Left ventricle myocardium superior (tissue), 1 donor: ENCODE data around the gene DEK. TPM values are rescaled to one million over a fixed set of nuclear protein-coding genes. Genes with fewer than 3 reads are reported as not detected.
"Not testable (repeated sequence)": the region's sequence is repeated elsewhere in the genome, so short reads cannot be mapped to it uniquely, and the experiment has no call there.

Source experiments
- ATAC-seq: fragments of 200-7000 bp; cut with Tn5 transposase; one replicate; pipeline ENCODE4 v1.9.1; 2020; ENCODE audit warnings: mild to moderate bottlenecking, moderate library complexity
- DNase-seq: peaks from one replicate; pipeline ENCODE4 v3.0.0-alpha.2; 2020
- intact Hi-C: fragments of 100-400 bp; cut with micrococcal nuclease; formaldehyde crosslinking; loops from one replicate; pipeline ENCODE4 v1.11.0; 2022
- total RNA-seq: library from RNA; stranded (reverse); fragmentation: NEBNext Ultra II Directional; extraction: Animal tissue kit (Norgen Biotek cat#: 25700); gene quantifications from one replicate; pipeline ENCODE4 v1.2.1, GENCODE V29; 2021
- donor health status: DM: no; HTN: yes; CAD: no; lungs with severe emphysema.

The DEK gene
- total RNA-seq, 1 donor from 2014 or later = 69.1 TPM

- intact Hi-C loops = no loop called here
- DNase-seq = no peak
- no peak for ATAC-seq
Observed at GRCh38 chr6:18242062-18242851, 22.1 kb downstream of the DEK start.

- DNase-seq (no peak), ATAC-seq (no peak)
- intact Hi-C loops = no loop called here
Observed at GRCh38 chr6:18241208-18242038, 22.9 kb downstream of the DEK start.

GRCh38 chr6:18240230-18240629 is 24.1 kb downstream of the DEK start:
- DNase-seq (no peak), ATAC-seq (no peak)
- intact Hi-C loops = no loop called here

GRCh38 chr6:18237167-18237566 is 27.2 kb downstream of the DEK start:
- ATAC-seq = no peak
- DNase-seq = no peak
- intact Hi-C loops = no loop called here

GRCh38 chr6:18235524-18235923 is 28.8 kb downstream of the DEK start:
- no peak for DNase-seq
- intact Hi-C loops = no loop called here
- ATAC-seq = no peak

- DNase-seq = no peak
Observed at GRCh38 chr6:18234564-18234963, 29.8 kb downstream of the DEK start.

GRCh38 chr6:18233770-18234169 is 30.6 kb downstream of the DEK start:
- ATAC-seq, intact Hi-C loops, DNase-seq: not testable (repeated sequence)

More at GRCh38 chr6:18234564-18234963, 29.8 kb downstream of the DEK start:
- intact Hi-C loops = no loop called here
- ATAC-seq = no peak

GRCh38 chr6:18231856-18232255 is 32.5 kb downstream of the DEK start:
- DNase-seq, ATAC-seq, intact Hi-C loops: not testable (repeated sequence)

GRCh38 chr6:18228590-18228989 is 35.7 kb downstream of the DEK start:
- ATAC-seq, intact Hi-C loops: not testable (repeated sequence)

GRCh38 chr6:18227166-18227565 is 37.2 kb downstream of the DEK start:
- DNase-seq, intact Hi-C loops, ATAC-seq: not testable (repeated sequence)

More at GRCh38 chr6:18228590-18228989, 35.7 kb downstream of the DEK start:
- not testable (repeated sequence) for DNase-seq

GRCh38 chr6:18226451-18227105 is 37.8 kb downstream of the DEK start:
- DNase-seq, ATAC-seq, intact Hi-C loops: not testable (repeated sequence)

GRCh38 chr6:18221288-18221615 is 43.1 kb downstream of the DEK start:
- intact Hi-C loops = no loop called here
- ATAC-seq (no peak), DNase-seq (no peak)

- intact Hi-C loops = no loop called here
- ATAC-seq (peak; percentile 71), DNase-seq (no peak)
Observed at GRCh38 chr6:18219591-18219990, 44.7 kb downstream of the DEK start.

- ATAC-seq (no peak), DNase-seq (no peak)
- intact Hi-C loops = no loop called here
Observed at GRCh38 chr6:18218233-18218632, 46.1 kb downstream of the DEK start.

GRCh38 chr6:18216411-18216810 is 47.9 kb downstream of the DEK start:
- no peak for ATAC-seq
- DNase-seq = no peak
- intact Hi-C loops = no loop called here

- intact Hi-C loops = no loop called here
- ATAC-seq = no peak
- no peak for DNase-seq
Observed at GRCh38 chr6:18215436-18215835, 48.9 kb downstream of the DEK start.

- intact Hi-C loops = no loop called here
- DNase-seq = no peak
- no peak for ATAC-seq
Observed at GRCh38 chr6:18214003-18214402, 50.3 kb downstream of the DEK start.

- no peak for ATAC-seq
- intact Hi-C loops = no loop called here
- DNase-seq = no peak
Observed at GRCh38 chr6:18213439-18213838, 50.9 kb downstream of the DEK start.

- intact Hi-C loops = no loop called here
- ATAC-seq (no peak), DNase-seq (no peak)
Observed at GRCh38 chr6:18212231-18212630, 52.1 kb downstream of the DEK start.

- DNase-seq (no peak), ATAC-seq (no peak)
- intact Hi-C loops = no loop called here
Observed at GRCh38 chr6:18211338-18211737, 53.0 kb downstream of the DEK start.
